Neutrophil (primary cell): Measurements from ENCODE around the gene VGLL4.

Experiments
- H3K27ac ChIP-seq: fragments of 200-600 bp; sonication (generic); 2 replicates; pipeline ENCODE4 v1.5.1; 2016; ENCODE audit warnings: mild to moderate bottlenecking, moderate library complexity
- H3K27me3 ChIP-seq: fragments of 200-600 bp; sonication (generic); 2 replicates; pipeline ENCODE4 v1.6.0; 2016; ENCODE audit warnings: mild to moderate bottlenecking
- H3K36me3 ChIP-seq: fragments of 200-600 bp; sonication (generic); 2 replicates; pipeline ENCODE4 v1.5.1; 2017
- H3K4me1 ChIP-seq, 2 experiments: fragments of 200-600 bp in 1 of 2; sonication (generic) in 1 of 2; 1 replicate in 1 of 2; 2 replicates in 1 of 2; pipeline versions ENCODE4 v1.5.1 to v1.6.1; 2013 to 2016; ENCODE audit warnings: low read depth in 1 of 2, low read length in 1 of 2, mild to moderate bottlenecking in 1 of 2, moderate library complexity in 1 of 2; ENCODE audit not compliant: control insufficient read depth in 1 of 2, insufficient read depth in 1 of 2
- H3K4me3 ChIP-seq, 2 experiments: fragments of 200-600 bp in 1 of 2; sonication (generic) in 1 of 2; 1 replicate in 1 of 2; 2 replicates in 1 of 2; pipeline ENCODE4 v1.5.1; 2013 to 2016; ENCODE audit warnings: low read depth in 1 of 2, low read length in 1 of 2, mild to moderate bottlenecking in 1 of 2, moderate library complexity in 1 of 2
- H3K9me3 ChIP-seq: fragments of 200-600 bp; sonication (generic); 2 replicates; pipeline ENCODE4 v1.5.1; 2016
- CTCF ChIP-seq: fragments of 200-600 bp; sonication (generic); IDR thresholded peaks from 2 replicates; pipeline ENCODE4 v1.5.1; 2016; ENCODE audit warnings: antibody characterized with exemption

VGLL4 gene

GRCh38 chr3:11680509-11680908 is 36.8 kb upstream of the VGLL4 start:
- no peak overlapping the region for H3K27ac ChIP-seq
- no peak for TF ChIP-seq CTCF

GRCh38 chr3:11679964-11680363 is 36.2 kb upstream of the VGLL4 start:
- Histone ChIP-seq H3K4me3 (no peak overlapping the region), H3K27ac (no peak overlapping the region), H3K36me3 (no peaks in the 10 kb centered on the region), H3K9me3 (no peaks in the 10 kb centered on the region), H3K27me3 (no peaks in the 10 kb centered on the region), H3K4me1 (no peaks in the 10 kb centered on the region)
- TF ChIP-seq CTCF = no peak

More at GRCh38 chr3:11680509-11680908, 36.8 kb upstream of the VGLL4 start:
- Histone ChIP-seq H3K27me3 (no peaks in the 10 kb centered on the region), H3K9me3 (no peaks in the 10 kb centered on the region), H3K4me3 (no peak overlapping the region), H3K4me1 (no peaks in the 10 kb centered on the region), H3K36me3 (no peaks in the 10 kb centered on the region)

GRCh38 chr3:11672363-11672762 is 28.6 kb upstream of the VGLL4 start:
- peaks cover 9 to 13% of the 10 kb centered on the region in 2 experiments for H3K4me1 ChIP-seq
- TF ChIP-seq CTCF = no peak
- no peaks in the 10 kb centered on the region for H3K27me3 ChIP-seq
- no peak overlapping the region for H3K27ac ChIP-seq
- H3K9me3 ChIP-seq = no peaks in the 10 kb centered on the region
- H3K4me3 ChIP-seq = no peak overlapping the region
- H3K36me3 ChIP-seq = no peaks in the 10 kb centered on the region

- Histone ChIP-seq H3K27me3 (no peaks in the 10 kb centered on the region), H3K4me1 (peaks cover 9 to 13% of the 10 kb centered on the region in 2 experiments), H3K4me3 (no peak overlapping the region), H3K27ac (no peak overlapping the region), H3K9me3 (no peaks in the 10 kb centered on the region), H3K36me3 (no peaks in the 10 kb centered on the region)
- no peak for TF ChIP-seq CTCF
Measured at GRCh38 chr3:11671648-11672100, 28.0 kb upstream of the VGLL4 start.

GRCh38 chr3:11668243-11669235 is 24.8 kb upstream of the VGLL4 start:
- Histone ChIP-seq H3K36me3 (no peaks in the 10 kb centered on the region), H3K27ac (no peak overlapping the region)

More at GRCh38 chr3:11668243-11669235, 24.8 kb upstream of the VGLL4 start:
- TF ChIP-seq CTCF = no peak
- H3K27me3 ChIP-seq = no peaks in the 10 kb centered on the region
- H3K4me1 ChIP-seq = peaks cover 9 to 13% of the 10 kb centered on the region in 2 experiments
- no peak overlapping the region for H3K4me3 ChIP-seq
- no peaks in the 10 kb centered on the region for H3K9me3 ChIP-seq
